ENCODE measurements around the gene FIP1L1.

Gene FIP1L1

GRCh38 chr4:53450773-53451172 lies 73.3 kb downstream of the FIP1L1 start:
- no peak overlapping the region for H3K4me3 ChIP-seq (ENCODE audit: low read depth, low read length)
- TF ChIP-seq CTCF (IDR thresholded peaks at IDR 0.05; ENCODE audit: insufficient read depth, low read depth, low read length, missing control alignments), result no peak
- no peak for DNase-seq (ENCODE audit: low read depth)

- no peak for TF ChIP-seq CTCF (IDR thresholded peaks at IDR 0.05; ENCODE audit: insufficient read depth, low read depth, low read length, missing control alignments)
- H3K4me3 ChIP-seq (ENCODE audit: low read depth, low read length), result no peak overlapping the region
- DNase-seq (ENCODE audit: low read depth), result no peak
Measured at GRCh38 chr4:53453385-53453784, 75.9 kb downstream of the FIP1L1 start.

GRCh38 chr4:53455766-53456165 lies 78.3 kb downstream of the FIP1L1 start:
- TF ChIP-seq CTCF (IDR thresholded peaks at IDR 0.05; ENCODE audit: insufficient read depth, low read depth, low read length, missing control alignments), result no peak
- no peak for DNase-seq (ENCODE audit: low read depth)
- H3K4me3 ChIP-seq (ENCODE audit: low read depth, low read length), result no peak overlapping the region

GRCh38 chr4:53456178-53456577 lies 78.7 kb downstream of the FIP1L1 start:
- TF ChIP-seq CTCF (IDR thresholded peaks at IDR 0.05; ENCODE audit: insufficient read depth, low read depth, low read length, missing control alignments), result no peak
- DNase-seq (ENCODE audit: low read depth), result no peak
- H3K4me3 ChIP-seq (ENCODE audit: low read depth, low read length), result no peak overlapping the region

- TF ChIP-seq CTCF (IDR thresholded peaks at IDR 0.05; ENCODE audit: insufficient read depth, low read depth, low read length, missing control alignments), result no peak
- H3K4me3 ChIP-seq (ENCODE audit: low read depth, low read length), result no peak overlapping the region
- no peak for DNase-seq (ENCODE audit: low read depth)
Measured at GRCh38 chr4:53459548-53459947, 82.1 kb downstream of the FIP1L1 start.

- no peak overlapping the region for H3K4me3 ChIP-seq (ENCODE audit: low read depth, low read length)
- DNase-seq (ENCODE audit: low read depth), result no peak
- no peak for TF ChIP-seq CTCF (IDR thresholded peaks at IDR 0.05; ENCODE audit: insufficient read depth, low read depth, low read length, missing control alignments)
Measured at GRCh38 chr4:53461244-53461643, 83.8 kb downstream of the FIP1L1 start.

GRCh38 chr4:53463340-53463739 lies 85.9 kb downstream of the FIP1L1 start:
- TF ChIP-seq CTCF (IDR thresholded peaks at IDR 0.05; ENCODE audit: insufficient read depth, low read depth, low read length, missing control alignments), result no peak
- no peak for DNase-seq (ENCODE audit: low read depth)
- no peak overlapping the region for H3K4me3 ChIP-seq (ENCODE audit: low read depth, low read length)
